ENCODE measurements around the gene PRKCA. TPM values are rescaled to one million over a fixed set of nuclear protein-coding genes. Genes with fewer than 3 reads are reported as not detected.

Gene PRKCA
- total RNA-seq, 1 donor from 2014 or later, result 29.0 TPM

DNA sequence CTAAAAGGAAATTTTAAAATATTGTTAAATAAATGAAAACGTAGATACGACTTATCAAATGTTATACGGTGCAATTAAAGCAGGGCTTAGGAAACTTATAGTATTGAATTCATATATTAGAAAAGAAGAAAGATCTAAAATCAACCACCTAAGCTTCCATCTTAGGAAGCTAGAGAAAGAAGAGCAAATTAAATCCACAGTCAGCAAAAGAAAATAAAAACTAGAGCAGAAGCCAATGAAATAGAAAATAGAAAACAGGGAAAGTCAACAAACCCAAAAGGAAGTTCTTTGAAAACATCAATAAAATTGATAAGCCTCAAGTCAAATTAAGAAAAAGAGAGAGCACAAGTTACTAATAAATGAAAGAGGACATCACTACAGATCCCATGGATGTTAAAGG lies 457.9 kb downstream of the PRKCA start:
- no peaks in the 10 kb centered on the region for H3K4me1 ChIP-seq
- H3K4me3 ChIP-seq, result no peak overlapping the region
- intact Hi-C loops (cut with DNase I), result no loop called here
- H3K36me3 ChIP-seq, result no peaks in the 10 kb centered on the region
- ATAC-seq, result no peak
- H3K9me3 ChIP-seq, result no peaks in the 10 kb centered on the region
- no peaks in the 10 kb centered on the region for H3K27me3 ChIP-seq (ENCODE audit: low read depth)
- H3K27ac ChIP-seq, result no peak overlapping the region
- TF ChIP-seq, protein P1, sequence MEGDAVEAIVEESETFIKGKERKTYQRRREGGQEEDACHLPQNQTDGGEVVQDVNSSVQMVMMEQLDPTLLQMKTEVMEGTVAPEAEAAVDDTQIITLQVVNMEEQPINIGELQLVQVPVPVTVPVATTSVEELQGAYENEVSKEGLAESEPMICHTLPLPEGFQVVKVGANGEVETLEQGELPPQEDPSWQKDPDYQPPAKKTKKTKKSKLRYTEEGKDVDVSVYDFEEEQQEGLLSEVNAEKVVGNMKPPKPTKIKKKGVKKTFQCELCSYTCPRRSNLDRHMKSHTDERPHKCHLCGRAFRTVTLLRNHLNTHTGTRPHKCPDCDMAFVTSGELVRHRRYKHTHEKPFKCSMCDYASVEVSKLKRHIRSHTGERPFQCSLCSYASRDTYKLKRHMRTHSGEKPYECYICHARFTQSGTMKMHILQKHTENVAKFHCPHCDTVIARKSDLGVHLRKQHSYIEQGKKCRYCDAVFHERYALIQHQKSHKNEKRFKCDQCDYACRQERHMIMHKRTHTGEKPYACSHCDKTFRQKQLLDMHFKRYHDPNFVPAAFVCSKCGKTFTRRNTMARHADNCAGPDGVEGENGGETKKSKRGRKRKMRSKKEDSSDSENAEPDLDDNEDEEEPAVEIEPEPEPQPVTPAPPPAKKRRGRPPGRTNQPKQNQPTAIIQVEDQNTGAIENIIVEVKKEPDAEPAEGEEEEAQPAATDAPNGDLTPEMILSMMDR (IDR thresholded peaks at IDR 0.05), result no peak
- no peak for DNase-seq

DNA sequence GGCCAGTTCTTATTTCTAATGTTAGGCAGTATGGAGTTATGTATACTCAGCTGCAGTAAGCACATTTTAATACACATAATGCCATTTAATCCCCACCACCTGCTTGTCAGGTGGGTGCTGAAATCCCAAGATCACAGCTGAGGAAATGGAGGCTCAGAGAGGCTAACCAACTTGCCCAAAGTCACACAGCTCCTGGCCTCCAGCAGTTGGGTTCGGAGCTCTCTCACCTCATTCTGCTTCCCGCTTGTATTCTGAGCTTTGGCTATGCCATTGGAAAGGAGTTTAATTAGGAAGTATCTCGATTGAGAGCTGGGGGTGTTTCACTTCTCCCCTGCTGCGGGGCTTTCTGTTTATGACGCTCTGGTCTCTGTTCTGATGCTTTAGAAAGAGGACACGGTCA lies 459.9 kb downstream of the PRKCA start:
- H3K9me3 ChIP-seq, result no peaks in the 10 kb centered on the region
- TF ChIP-seq, protein P1 (IDR thresholded peaks at IDR 0.05), result no peak
- intact Hi-C loops (cut with DNase I), result no loop called here
- no peaks in the 10 kb centered on the region for H3K36me3 ChIP-seq
- H3K27me3 ChIP-seq (ENCODE audit: low read depth), result no peaks in the 10 kb centered on the region
- no peak overlapping the region for H3K4me3 ChIP-seq
- ATAC-seq (no peak), DNase-seq (no peak)
- no peaks in the 10 kb centered on the region for H3K4me1 ChIP-seq
- H3K27ac ChIP-seq, result no peak overlapping the region

DNA sequence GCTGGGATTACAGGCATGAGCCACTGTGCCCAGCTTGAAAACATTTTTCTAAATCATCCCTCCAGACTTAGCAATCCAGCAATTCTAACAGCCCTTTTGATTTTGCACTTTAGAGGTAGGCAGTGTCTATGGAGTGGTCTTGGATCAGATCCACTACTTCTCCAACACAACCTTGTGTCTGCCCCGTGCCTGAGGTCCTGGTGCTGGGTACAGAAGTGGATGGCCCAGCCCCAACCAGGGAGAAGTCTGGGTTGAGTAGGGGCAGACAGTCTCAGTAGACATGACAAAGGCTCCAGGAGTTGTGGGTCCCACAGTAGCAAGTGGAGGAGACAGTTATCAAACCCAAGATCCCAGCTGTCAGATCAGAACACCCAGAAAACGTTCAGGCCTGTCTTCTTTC lies 460.6 kb downstream of the PRKCA start:
- DNase-seq (no peak), ATAC-seq (no peak)
- no peak overlapping the region for H3K4me3 ChIP-seq
- H3K4me1 ChIP-seq, result no peaks in the 10 kb centered on the region
- H3K27ac ChIP-seq, result no peak overlapping the region
- TF ChIP-seq, protein P1 (IDR thresholded peaks at IDR 0.05), result no peak
- H3K27me3 ChIP-seq (ENCODE audit: low read depth), result no peaks in the 10 kb centered on the region
- H3K9me3 ChIP-seq, result no peaks in the 10 kb centered on the region
- H3K36me3 ChIP-seq, result no peaks in the 10 kb centered on the region
- intact Hi-C loops (cut with DNase I), result no loop called here

DNA sequence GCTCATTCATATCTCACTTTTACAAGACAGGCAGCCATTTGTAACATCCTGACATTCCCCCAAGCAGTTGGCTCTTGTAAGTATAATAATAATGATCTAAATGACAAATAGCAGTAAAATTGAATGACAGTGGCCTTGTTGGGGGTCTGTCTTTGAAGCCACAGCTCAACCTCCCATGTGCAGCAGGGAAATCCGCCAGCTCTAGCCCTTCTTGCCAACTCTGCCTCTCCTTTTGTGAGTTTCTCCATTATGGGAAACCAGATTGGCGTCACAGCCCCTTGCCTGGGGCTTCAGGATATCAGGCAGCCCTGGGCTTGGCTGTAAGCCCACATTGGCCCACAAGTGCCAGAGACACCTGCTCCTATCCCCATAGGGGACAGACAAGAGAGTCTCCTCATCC lies 462.1 kb downstream of the PRKCA start:
- no peak overlapping the region for H3K4me3 ChIP-seq
- H3K36me3 ChIP-seq, result no peaks in the 10 kb centered on the region
- intact Hi-C loops (cut with DNase I), result no loop called here
- TF ChIP-seq, protein P1 (IDR thresholded peaks at IDR 0.05), result no peak
- H3K4me1 ChIP-seq, result no peaks in the 10 kb centered on the region
- H3K9me3 ChIP-seq, result no peaks in the 10 kb centered on the region
- no peak overlapping the region for H3K27ac ChIP-seq
- H3K27me3 ChIP-seq (ENCODE audit: low read depth), result no peaks in the 10 kb centered on the region
- ATAC-seq, result no peak
- DNase-seq, result no peak

DNA sequence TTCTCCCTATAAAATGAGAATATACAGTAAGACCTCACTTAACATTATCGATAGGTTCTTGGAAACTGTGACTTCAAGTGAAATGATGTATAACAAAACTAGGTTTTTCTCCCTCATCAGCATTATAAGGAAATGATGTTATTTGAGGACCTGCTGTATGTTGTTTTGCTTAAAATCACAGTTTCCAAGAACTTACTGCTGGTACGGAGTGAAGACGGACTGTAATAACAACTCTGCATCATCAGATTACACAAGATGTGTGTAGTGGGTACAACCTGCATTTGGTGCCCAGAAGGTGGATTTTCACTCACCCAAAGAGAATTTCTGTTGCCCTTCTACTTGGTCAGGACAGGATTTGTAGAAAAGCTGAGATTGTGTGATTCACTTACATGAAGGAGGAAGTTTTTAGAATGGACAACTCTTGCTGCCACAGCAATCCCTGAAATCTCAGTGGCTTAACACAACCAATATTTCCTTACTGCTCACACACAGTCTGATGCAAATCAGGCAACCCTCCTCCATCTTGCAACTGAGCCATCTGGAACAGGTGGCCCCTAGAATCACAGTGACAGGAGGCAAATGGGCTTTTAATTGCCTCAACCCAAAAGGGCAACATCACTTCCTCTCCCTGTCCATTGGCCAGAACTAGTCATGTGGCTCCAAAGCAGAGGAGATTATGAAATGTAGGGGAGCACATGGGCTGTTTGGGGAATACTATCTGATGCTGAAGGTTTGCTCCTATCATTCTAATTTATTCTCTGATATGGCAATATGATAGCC lies 464.9 kb downstream of the PRKCA start:
- Histone ChIP-seq H3K4me1 (no peaks in the 10 kb centered on the region), H3K27me3 (ENCODE audit: low read depth) (no peaks in the 10 kb centered on the region), H3K27ac (no peak overlapping the region), H3K9me3 (no peaks in the 10 kb centered on the region), H3K36me3 (no peaks in the 10 kb centered on the region), H3K4me3 (no peak overlapping the region)
- no peak for ATAC-seq
- intact Hi-C loops (cut with DNase I), result no loop called here
- TF ChIP-seq, protein P1 (IDR thresholded peaks at IDR 0.05), result no peak
- DNase-seq, result no peak
